DOHH2 (cell line): ENCODE measurements around the gene RAB40C.

ENCODE experiments used
- H3F3A ChIP-seq: fragments of 200-600 bp; sonication (generic), shearing (Covaris generic); 2 replicates; pipeline ENCODE4 v1.6.0; 2016; ENCODE audit warnings: antibody characterized with exemption, mild to moderate bottlenecking; ENCODE audit not compliant: control insufficient read depth, insufficient read depth
- H3K27ac ChIP-seq: fragments of 200-600 bp; sonication (generic); 2 replicates; pipeline ENCODE4 v1.5.1; 2014; ENCODE audit warnings: low read depth, mild to moderate bottlenecking, low read length, moderate library complexity
- H3K27me3 ChIP-seq: fragments of 200-600 bp; sonication (generic); 2 replicates; pipeline ENCODE4 v1.6.1; 2014; ENCODE audit warnings: mild to moderate bottlenecking, low read length, mixed read lengths; ENCODE audit not compliant: control insufficient read depth
- H3K36me3 ChIP-seq: fragments of 200-600 bp; sonication (generic); 2 replicates; pipeline ENCODE4 v1.6.1; 2014; ENCODE audit warnings: mild to moderate bottlenecking, low read length, moderate library complexity, mixed read lengths; ENCODE audit not compliant: control insufficient read depth
- H3K4me1 ChIP-seq: fragments of 200-600 bp; sonication (generic); 2 replicates; pipeline ENCODE4 v1.6.1; 2014; ENCODE audit warnings: mild to moderate bottlenecking, low read length, mixed read lengths; ENCODE audit not compliant: control insufficient read depth
- H3K4me2 ChIP-seq: fragments of 200-600 bp; sonication (generic); 2 replicates; pipeline ENCODE4 v1.6.0; 2014; ENCODE audit warnings: mild to moderate bottlenecking, low read length, moderate library complexity
- H3K4me3 ChIP-seq: fragments of 200-600 bp; sonication (generic); 2 replicates; pipeline ENCODE4 v1.5.1; 2014; ENCODE audit warnings: mild to moderate bottlenecking, low read length, mixed read lengths
- H3K79me2 ChIP-seq: fragments of 200-600 bp; sonication (generic); 2 replicates; pipeline ENCODE4 v1.6.1; 2014; ENCODE audit warnings: mild to moderate bottlenecking, low read length, mixed read lengths; ENCODE audit not compliant: control insufficient read depth
- H3K9me2 ChIP-seq: fragments of 200-600 bp; sonication (generic); replicated peaks from 2 replicates; pipeline ENCODE4 v1.6.1; 2014; ENCODE audit warnings: mild to moderate bottlenecking, low read length, mixed read lengths; ENCODE audit not compliant: control insufficient read depth
- H3K9me3 ChIP-seq: fragments of 200-600 bp; sonication (generic); 2 replicates; pipeline ENCODE4 v1.6.1; 2014; ENCODE audit warnings: antibody characterized with exemption, low read length, mixed read lengths; ENCODE audit not compliant: control insufficient read depth, insufficient read depth
- H4K20me1 ChIP-seq: fragments of 200-600 bp; sonication (generic); 2 replicates; pipeline ENCODE4 v1.6.0; 2014; ENCODE audit warnings: low read depth, mild to moderate bottlenecking, antibody characterized with exemption, low read length, moderate library complexity; ENCODE audit not compliant: control insufficient read depth, insufficient read depth
- CTCF ChIP-seq: fragments of 200-600 bp; sonication (generic); IDR thresholded peaks from one replicate; pipeline ENCODE4 v1.5.1; 2014; ENCODE audit warnings: antibody characterized with exemption, mild to moderate bottlenecking, low read depth, low read length; ENCODE audit not compliant: poor library complexity, severe bottlenecking
- EZH2phosphoT487 ChIP-seq: fragments of 200-600 bp; sonication (generic); IDR thresholded peaks from 2 replicates; pipeline ENCODE4 v1.6.1; 2017; ENCODE audit warnings: borderline replicate concordance, mild to moderate bottlenecking, antibody characterized with exemption, low read length, moderate library complexity, mixed read lengths

The RAB40C gene

GRCh38 chr16:606656-607307, 16.9 kb downstream of the RAB40C start:
- H3K36me3 ChIP-seq, result no peaks in the 10 kb centered on the region
- no peaks in the 10 kb centered on the region for H3K9me2 ChIP-seq
- H3K27ac ChIP-seq, result no peak overlapping the region
- H3K79me2 ChIP-seq, result peaks cover 11% of the 10 kb centered on the region; the same call in 1 of the 2 replicates
- TF ChIP-seq EZH2phosphoT487 (no peak), CTCF (no peak)
- no peaks in the 10 kb centered on the region for H4K20me1 ChIP-seq
- H3K4me1 ChIP-seq, result no peaks in the 10 kb centered on the region
- H3K27me3 ChIP-seq, result no peaks in the 10 kb centered on the region
- H3K4me2 ChIP-seq, result no peak overlapping the region
- no peak overlapping the region for H3K4me3 ChIP-seq
- peaks cover 10% of the 10 kb centered on the region; the same call in 1 of the 2 replicates for H3K9me3 ChIP-seq
- H3F3A ChIP-seq, result no peaks in the 10 kb centered on the region

- no peaks in the 10 kb centered on the region for H3K9me2 ChIP-seq
- H4K20me1 ChIP-seq, result no peaks in the 10 kb centered on the region
- H3K27ac ChIP-seq, result no peak overlapping the region
- peaks cover 10% of the 10 kb centered on the region; the same call in 1 of the 2 replicates for H3K9me3 ChIP-seq
- no peak overlapping the region for H3K4me2 ChIP-seq
- H3K4me3 ChIP-seq, result no peak overlapping the region
- TF ChIP-seq CTCF, result no peak
- TF ChIP-seq EZH2phosphoT487, result no peak
- H3K36me3 ChIP-seq, result no peaks in the 10 kb centered on the region
- H3K79me2 ChIP-seq, result peaks cover 11% of the 10 kb centered on the region; the same call in 1 of the 2 replicates
- H3K4me1 ChIP-seq, result no peaks in the 10 kb centered on the region
- no peaks in the 10 kb centered on the region for H3F3A ChIP-seq
- H3K27me3 ChIP-seq, result no peaks in the 10 kb centered on the region
Measured at GRCh38 chr16:608019-608418, 18.2 kb downstream of the RAB40C start.

- Histone ChIP-seq H3F3A (no peaks in the 10 kb centered on the region), H3K36me3 (no peaks in the 10 kb centered on the region), H3K4me2 (no peak overlapping the region), H3K9me2 (no peaks in the 10 kb centered on the region), H3K9me3 (peaks cover 10% of the 10 kb centered on the region; the same call in 1 of the 2 replicates), H4K20me1 (no peaks in the 10 kb centered on the region), H3K27ac (no peak overlapping the region), H3K79me2 (peaks cover 10% of the 10 kb centered on the region; the same call in 1 of the 2 replicates), H3K4me1 (no peaks in the 10 kb centered on the region), H3K4me3 (no peak overlapping the region), H3K27me3 (no peaks in the 10 kb centered on the region)
- TF ChIP-seq CTCF, result no peak
- no peak for TF ChIP-seq EZH2phosphoT487
Measured at GRCh38 chr16:609316-609715, 19.4 kb downstream of the RAB40C start.
